GM19468 (cell line): ENCODE data around the gene SLC12A8.

ENCODE experiments used
- ATAC-seq: cut with Tn5 transposase; IDR thresholded peaks from one replicate; pipeline ENCODE4 v1.9.1; 2021; ENCODE audit warnings: mild to moderate bottlenecking, moderate library complexity, moderate number of reproducible peaks; ENCODE audit not compliant: unreplicated experiment; ENCODE audit errors: extremely low read depth

Gene SLC12A8

GRCh38 chr3:125189378-125190165, 23.0 kb downstream of the SLC12A8 start:
- ATAC-seq: no peak

DNA sequence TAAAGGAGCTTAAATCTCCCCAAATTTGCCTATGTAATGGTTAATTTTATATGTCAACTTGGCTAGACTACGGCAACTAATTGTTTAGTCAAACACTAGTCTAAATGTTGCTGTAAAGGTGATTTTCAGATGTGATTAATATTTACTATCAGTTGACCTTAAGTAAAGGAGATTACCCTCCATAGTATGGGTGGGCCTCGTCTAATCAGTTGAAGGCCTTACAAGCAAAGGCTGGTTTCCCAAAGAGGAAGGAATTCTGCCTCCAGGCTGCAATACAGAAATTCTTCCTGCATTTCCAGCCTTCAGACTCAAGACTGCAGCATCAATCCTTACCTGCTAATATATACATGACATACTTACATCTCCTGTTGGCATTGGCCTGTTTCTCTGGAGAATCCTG, 23.6 kb downstream of the SLC12A8 start:
- no peak for ATAC-seq

- ATAC-seq: no peak
Observed at GRCh38 chr3:125187599-125187910, 25.0 kb downstream of the SLC12A8 start.

GRCh38 chr3:125186800-125187598, 25.5 kb downstream of the SLC12A8 start:
- no peak for ATAC-seq

GRCh38 chr3:125186261-125186787, 26.2 kb downstream of the SLC12A8 start:
- no peak for ATAC-seq

DNA sequence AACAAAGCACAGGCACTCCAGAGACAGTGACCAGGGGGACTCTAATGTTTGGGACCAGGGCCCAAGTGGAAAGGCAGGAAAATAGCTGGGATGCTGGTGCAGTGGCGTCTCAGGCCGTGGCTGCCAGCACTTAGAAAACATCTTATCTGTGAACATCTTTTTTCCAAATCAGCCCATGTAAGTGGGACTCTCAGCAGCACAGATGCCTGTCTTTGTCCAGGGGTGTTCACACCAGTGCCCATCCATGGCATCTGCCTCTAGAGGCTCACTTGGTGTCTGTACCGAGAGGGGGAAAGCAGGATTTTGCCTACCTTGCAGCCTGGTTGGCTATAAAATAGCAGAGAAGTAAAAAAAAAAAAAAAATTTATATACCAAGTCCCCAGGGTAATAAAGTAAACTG, 26.7 kb downstream of the SLC12A8 start:
- ATAC-seq: no peak

- ATAC-seq: no peak
Observed at GRCh38 chr3:125179884-125180240, 32.7 kb downstream of the SLC12A8 start.

GRCh38 chr3:125179143-125179883, 33.2 kb downstream of the SLC12A8 start:
- ATAC-seq: no peak

DNA sequence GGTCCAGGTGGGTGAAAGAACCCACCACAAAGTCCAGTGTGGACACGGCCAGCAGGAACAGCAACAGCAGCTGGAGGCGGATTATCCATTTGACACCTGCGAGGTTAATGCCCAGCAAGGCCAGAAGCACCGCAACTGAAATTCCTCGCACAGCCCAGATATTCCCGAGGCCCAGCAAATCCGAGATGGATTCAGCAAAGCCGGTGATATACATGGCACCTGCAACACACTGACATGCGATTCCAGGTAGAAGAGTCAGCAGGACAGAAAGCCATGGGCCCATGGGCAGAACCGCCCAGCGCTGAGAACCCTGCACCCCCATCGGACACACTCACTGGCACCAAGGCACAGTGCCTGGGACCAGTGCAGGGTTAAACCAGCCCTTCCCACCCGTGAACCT, 34.8 kb downstream of the SLC12A8 start:
- ATAC-seq: no peak

DNA sequence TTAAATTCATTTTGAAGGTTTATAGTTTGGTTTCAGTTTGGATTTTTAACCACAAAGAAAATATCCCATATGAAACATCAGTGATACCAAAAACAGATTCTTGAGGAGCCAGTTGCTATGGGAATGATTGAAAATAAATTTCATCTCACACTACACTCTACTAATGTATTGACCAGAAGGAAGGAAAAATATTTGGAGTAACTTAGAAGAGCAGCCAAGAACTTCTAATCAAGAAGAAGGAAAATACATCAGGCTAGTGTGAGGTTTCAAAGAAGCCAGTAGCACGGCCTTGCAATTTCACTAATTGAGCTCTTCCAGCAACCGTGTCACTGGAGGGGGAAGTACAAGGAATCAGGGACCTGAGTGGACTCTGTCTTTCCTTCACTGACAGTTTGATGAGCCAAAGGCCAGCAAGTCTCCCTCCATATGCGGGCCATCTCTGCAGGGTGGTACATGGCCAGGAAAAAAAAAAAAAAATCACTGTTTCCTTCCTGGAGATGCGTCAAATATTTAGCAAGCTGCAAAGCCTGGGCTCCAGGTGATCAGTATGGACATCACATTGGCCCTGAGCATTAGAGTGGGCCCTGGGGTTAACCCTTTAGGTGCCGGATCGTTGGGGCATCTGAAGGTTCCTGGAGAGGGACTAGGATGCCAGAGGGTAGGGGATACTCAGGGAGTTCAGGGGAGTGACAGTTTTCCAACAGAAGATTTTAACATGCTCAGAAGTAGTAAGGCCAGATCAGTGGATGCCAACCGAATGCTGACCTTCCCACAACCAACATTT, 37.1 kb downstream of the SLC12A8 start:
- ATAC-seq: no peak

DNA sequence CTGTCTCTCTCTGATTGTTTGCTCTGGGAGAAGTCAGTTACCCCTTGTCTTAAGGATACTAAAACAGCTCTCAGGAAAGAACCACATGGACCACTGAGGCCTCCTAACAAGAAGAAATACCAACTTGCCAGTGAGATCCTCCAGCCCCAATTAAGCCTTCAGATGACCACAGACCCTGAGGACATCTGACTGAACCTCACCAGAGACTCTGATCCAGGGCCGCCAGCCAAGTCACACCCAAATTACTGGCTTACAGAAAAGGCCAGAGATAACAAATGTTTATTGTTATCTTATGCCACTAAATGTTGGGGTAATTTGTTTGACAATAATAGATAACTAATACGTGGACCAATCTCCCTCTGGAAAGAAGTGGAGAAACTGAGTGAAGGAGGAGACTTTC, 40.2 kb downstream of the SLC12A8 start:
- no peak for ATAC-seq

GRCh38 chr3:125168711-125169393, 43.7 kb downstream of the SLC12A8 start:
- no peak for ATAC-seq

GRCh38 chr3:125166599-125167136, 45.9 kb downstream of the SLC12A8 start:
- ATAC-seq: no peak

GRCh38 chr3:125165948-125166553, 46.5 kb downstream of the SLC12A8 start:
- ATAC-seq: no peak

DNA sequence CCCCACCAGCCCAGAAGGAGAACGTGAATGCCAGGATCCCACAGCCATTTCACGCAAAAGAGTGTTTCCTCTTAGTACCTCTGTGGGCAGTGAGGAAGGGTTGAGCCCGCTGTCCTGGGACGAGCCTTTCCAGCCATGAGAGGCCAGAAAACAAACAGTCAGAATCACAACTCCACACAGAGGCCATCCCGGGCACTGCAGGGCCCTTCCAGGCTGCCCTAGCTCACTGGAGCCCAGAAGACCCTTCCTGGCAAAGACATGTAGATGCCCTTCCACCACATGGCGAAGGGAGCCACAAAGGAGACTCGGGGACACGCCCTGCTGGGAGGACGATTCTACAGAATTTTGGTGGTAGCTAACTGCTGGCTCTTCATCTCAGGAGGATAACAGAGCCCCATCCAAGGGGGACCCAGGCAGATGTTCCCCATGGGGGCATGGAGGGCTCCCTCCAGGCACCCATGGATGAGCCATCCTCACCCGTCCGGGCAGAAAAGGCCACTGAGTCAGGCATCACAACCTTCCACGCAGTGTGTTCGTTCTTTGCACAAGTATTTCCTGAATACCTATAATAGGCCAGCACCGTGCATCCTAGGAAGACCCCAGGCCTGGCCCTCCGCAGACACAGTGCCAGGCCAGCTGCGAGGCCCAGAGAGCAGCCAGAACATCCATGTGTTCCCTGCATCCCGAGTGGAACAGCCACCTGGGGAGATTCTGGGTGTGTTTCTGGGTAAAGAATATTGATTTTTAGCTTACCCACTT, 47.2 kb downstream of the SLC12A8 start:
- no peak for ATAC-seq

GRCh38 chr3:125163739-125164601, 48.6 kb downstream of the SLC12A8 start:
- ATAC-seq: no peak

DNA sequence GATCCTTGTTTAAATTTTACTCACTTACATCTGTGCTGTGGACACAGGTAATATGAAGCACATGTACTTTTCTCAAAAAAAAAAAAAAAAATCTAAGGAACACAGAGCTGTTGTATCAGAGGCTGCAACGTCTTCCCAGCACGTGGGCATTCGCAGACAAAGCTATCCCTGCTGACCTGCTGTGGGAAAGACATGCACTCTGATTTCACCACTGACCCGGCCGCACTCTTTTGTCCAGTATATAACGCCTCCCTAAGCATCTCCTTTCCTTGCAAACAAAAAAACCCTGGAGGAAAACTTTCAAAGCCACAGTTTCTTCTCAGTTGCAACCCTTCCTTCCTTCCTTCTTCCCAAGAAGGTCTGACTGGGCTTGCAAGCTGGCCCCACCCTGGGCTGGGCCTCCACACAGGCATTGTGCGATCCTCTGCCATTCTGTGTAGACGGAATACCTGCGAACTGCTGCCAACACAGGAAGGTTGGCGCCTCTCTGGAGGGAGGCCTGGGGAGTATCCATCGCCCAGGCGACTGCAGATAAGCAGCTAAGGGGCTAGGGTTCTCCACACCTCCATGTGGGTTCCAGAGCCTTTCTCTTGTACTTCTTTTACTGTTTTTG, 50.8 kb downstream of the SLC12A8 start:
- ATAC-seq: no peak
